Pancreas (tissue), 10 donors: ENCODE results near the gene OR6S1. TPM values are rescaled to one million over a fixed set of nuclear protein-coding genes. Genes with fewer than 3 reads are reported as not detected.

Experiments used
- ATAC-seq, 4 donors: fragments of 200-7000 bp; cut with Tn5 transposase; one replicate each; pipeline versions ENCODE4 v1.8.0 to v1.9.1; 2020; ENCODE audit warnings: mild to moderate bottlenecking in 4 of 4, moderate library complexity in 4 of 4
- DNase-seq, 6 donors: peaks; one replicate each; pipeline ENCODE4 v3.0.0-alpha.2; 2020
- FAIRE-seq: peaks from 2 replicates; lab custom pipeline; 2012; peaks lifted over from hg19 to GRCh38; lab: Jason Lieb, UNC
- H3K27ac ChIP-seq, 4 donors: fragments of 200-600 bp; sonication (generic); 1 replicate in 3 of 4; 2 replicates in 1 of 4; pipeline versions ENCODE4 v1.5.0 to v1.8.0; 2020
- H3K27me3 ChIP-seq, 4 donors: fragments of 200-600 bp; one replicate each; pipeline ENCODE4 v1.8.0; 2021
- H3K36me3 ChIP-seq, 3 donors: fragments of 200-600 bp; sonication (generic) in 1 of 3; one replicate each; pipeline versions ENCODE4 v1.5.0 to v1.8.0; 2020 to 2021
- H3K4me1 ChIP-seq, 3 donors: fragments of 200-600 bp; one replicate each; pipeline ENCODE4 v1.8.0; 2021
- H3K4me3 ChIP-seq, 4 donors: fragments of 200-600 bp; sonication (generic) in 2 of 4; one replicate each; pipeline versions ENCODE4 v1.5.0 to v1.8.0; 2020 to 2021
- H3K9me3 ChIP-seq, 4 donors: fragments of 200-600 bp; one replicate each; pipeline ENCODE4 v1.8.0; 2021
- WGBS, 2 donors: extraction: QIAGEN DNeasy Blood & Tissue Kit; methylation state at CpG; one replicate each; pipeline ENCODE4 v1.1.7; 2013; 5-methylcytosine and 5-hydroxymethylcytosine counted together
- intact Hi-C, 3 donors: fragments of 100-400 bp; cut with DNase I; formaldehyde crosslinking; loops; one replicate each; pipeline versions ENCODE4 v1.11.1 to v1.14.2; 2022
- polyA plus RNA-seq, 2 donors: library from polyadenylated mRNA; stranded (reverse); fragments of 200-250 nt; gene quantifications; one replicate each; pipeline ENCODE4 v1.2.3, GENCODE V29; 2013
- total RNA-seq, 6 donors: library from RNA; stranded (reverse); fragmentation: NEBNext Ultra II Directional in 4 of 6; extraction: Animal tissue kit (Norgen Biotek cat#: 25700) in 4 of 6; gene quantifications; one replicate each; pipeline versions ENCODE4 v1.2.1 to v1.2.4, GENCODE V29; 2021 to 2023
- TF ChIP-seq, protein P1 (sequence below), 4 donors: fragments of 200-600 bp; sonication (generic) in 3 of 4; IDR thresholded peaks; one replicate each; pipeline versions ENCODE4 v1.5.0 to v1.8.0; 2021; ENCODE audit warnings: antibody characterized with exemption in 4 of 4
- donor health status: healthy with polysubstance abuse.
- donor health status: DM: no; HTN: no; CAD: no; lungs with moderate emphysema.
- donor health status: DM: no; HTN: no; CAD: no.
- donor health status: control.
- donor health status: control.
- donor health status: Bipolar disorder and iron deficiency.
- donor health status: DM: yes; HTN: yes; CAD: no.
- donor health status: DM: no; HTN: no; CAD: no.
- donor health status: DM: no; HTN: no; CAD: no.
- donor health status: DM: yes; HTN: yes; CAD: no.

The OR6S1 gene
- total and polyA plus RNA-seq, 8 donors, result not detected

DNA sequence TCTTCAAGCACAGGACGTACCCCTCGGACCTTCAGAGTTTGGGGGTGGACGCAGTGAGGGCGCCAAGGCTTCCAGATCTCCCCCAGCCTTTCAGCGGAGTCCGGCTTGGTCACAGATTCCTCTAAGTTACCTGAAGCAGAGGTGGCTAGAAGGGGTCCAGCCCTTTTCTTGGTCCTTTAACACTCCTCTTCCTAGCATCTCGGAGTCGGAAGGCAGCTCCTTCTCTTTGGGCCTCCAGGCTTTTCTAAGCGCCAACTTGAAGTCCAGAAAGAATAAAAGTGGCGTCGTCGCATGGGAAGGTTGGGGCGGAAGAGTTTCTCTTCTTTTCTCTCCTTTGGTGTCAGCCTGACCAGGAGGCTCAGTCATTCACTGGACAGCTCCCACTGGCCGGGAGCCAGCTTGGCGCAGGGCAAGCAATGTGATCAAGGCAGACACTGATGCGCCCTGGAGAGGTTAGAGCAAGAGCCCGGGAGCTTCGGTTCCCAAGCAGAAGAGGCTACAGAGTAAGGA, 9.6 kb downstream of the OR6S1 start:
- TF ChIP-seq, protein P1, sequence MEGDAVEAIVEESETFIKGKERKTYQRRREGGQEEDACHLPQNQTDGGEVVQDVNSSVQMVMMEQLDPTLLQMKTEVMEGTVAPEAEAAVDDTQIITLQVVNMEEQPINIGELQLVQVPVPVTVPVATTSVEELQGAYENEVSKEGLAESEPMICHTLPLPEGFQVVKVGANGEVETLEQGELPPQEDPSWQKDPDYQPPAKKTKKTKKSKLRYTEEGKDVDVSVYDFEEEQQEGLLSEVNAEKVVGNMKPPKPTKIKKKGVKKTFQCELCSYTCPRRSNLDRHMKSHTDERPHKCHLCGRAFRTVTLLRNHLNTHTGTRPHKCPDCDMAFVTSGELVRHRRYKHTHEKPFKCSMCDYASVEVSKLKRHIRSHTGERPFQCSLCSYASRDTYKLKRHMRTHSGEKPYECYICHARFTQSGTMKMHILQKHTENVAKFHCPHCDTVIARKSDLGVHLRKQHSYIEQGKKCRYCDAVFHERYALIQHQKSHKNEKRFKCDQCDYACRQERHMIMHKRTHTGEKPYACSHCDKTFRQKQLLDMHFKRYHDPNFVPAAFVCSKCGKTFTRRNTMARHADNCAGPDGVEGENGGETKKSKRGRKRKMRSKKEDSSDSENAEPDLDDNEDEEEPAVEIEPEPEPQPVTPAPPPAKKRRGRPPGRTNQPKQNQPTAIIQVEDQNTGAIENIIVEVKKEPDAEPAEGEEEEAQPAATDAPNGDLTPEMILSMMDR (IDR thresholded peaks at IDR 0.05), result no peak
- peak; percentile 55 to 81 (median 73) for ATAC-seq
- WGBS, 2 donors, result 2% methylated on average over 18 of the region's 18 CpGs
- intact Hi-C loops, result no loop called here
- Histone ChIP-seq H3K9me3 (no peaks in the 10 kb centered on the region), H3K4me1 (peaks cover 5 to 13% (median 11%) of the 10 kb centered on the region in 3 donors), H3K4me3 (peak overlapping the region in 2 of 4 donors; percentile 12 to 34), H3K27ac (no peak overlapping the region), H3K36me3 (no peaks in the 10 kb centered on the region), H3K27me3 (no peaks in the 10 kb centered on the region)
- DNase-seq, result peak; percentile 42 to 88 (median 74)
- FAIRE-seq, result no peak

GRCh38 chr14:20631023-20631879, 10.2 kb downstream of the OR6S1 start:
- no peak for FAIRE-seq
- H3K27me3 ChIP-seq, result no peaks in the 10 kb centered on the region
- peaks cover 5 to 13% (median 11%) of the 10 kb centered on the region in 3 donors for H3K4me1 ChIP-seq
- no peaks in the 10 kb centered on the region for H3K9me3 ChIP-seq
- H3K4me3 ChIP-seq, result peak overlapping the region in 2 of 4 donors; percentile 12 to 34
- 3% methylated on average over 19 of the region's 19 CpGs for WGBS, 2 donors
- TF ChIP-seq, protein P1 (IDR thresholded peaks at IDR 0.05), result no peak
- intact Hi-C loops, result no loop called here
- peak; percentile 64 to 79 (median 73) for ATAC-seq
- H3K27ac ChIP-seq, result no peak overlapping the region
- DNase-seq, result peak in 3 of 6 donors; percentile 18 to 73 (median 69)
- no peaks in the 10 kb centered on the region for H3K36me3 ChIP-seq

DNA sequence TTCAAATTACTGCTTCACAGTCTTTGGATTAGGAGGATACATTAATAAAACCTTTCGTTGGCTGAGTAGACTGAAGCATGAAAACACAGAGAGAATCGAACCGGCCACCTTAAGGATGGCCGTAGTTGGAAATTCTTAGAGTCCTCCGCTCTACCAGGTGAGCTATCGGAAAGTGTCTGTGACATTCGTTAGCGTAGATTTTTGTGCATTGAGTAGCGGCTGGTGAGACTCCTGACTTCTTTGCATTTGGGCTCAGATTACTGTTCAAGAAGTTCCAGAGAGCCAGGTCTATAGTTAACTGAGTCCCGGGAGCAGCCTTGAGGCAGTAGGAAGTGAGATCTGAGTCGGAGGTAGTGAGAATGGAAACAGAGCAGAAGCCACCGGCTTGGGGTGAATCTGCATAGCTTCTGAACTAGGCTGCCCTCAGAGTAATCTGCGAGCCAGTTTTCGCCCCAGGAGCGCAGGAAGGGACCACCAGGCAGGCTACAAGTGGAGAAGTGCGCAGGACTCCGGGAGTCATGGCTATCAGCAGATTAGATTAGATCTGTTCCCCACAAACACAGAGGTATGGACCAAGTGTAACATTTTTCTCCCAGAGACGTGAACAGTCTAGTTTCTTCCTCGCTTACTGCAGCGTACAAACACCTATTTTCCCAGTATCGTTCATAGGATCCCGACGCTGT, 11.0 kb downstream of the OR6S1 start:
- peak; percentile 27 to 62 (median 44) for ATAC-seq

GRCh38 chr14:20628063-20628854, 13.2 kb downstream of the OR6S1 start:
- Histone ChIP-seq H3K4me1 (peaks cover 5 to 13% (median 9%) of the 10 kb centered on the region in 3 donors), H3K4me3 (no peak overlapping the region), H3K27me3 (no peaks in the 10 kb centered on the region), H3K36me3 (no peaks in the 10 kb centered on the region), H3K27ac (no peak overlapping the region), H3K9me3 (no peaks in the 10 kb centered on the region)
- intact Hi-C loops, result no loop called here
- 33 to 37% methylated on average over 10 of the region's 10 CpGs for WGBS, 2 donors
- DNase-seq, result no peak
- no peak for FAIRE-seq
- TF ChIP-seq, protein P1 (IDR thresholded peaks at IDR 0.05), result no peak
- ATAC-seq, result no peak

More for the DNA sequence above, 11.0 kb downstream of the OR6S1 start:
- peaks cover 5 to 13% (median 11%) of the 10 kb centered on the region in 3 donors for H3K4me1 ChIP-seq
- no peak overlapping the region for H3K27ac ChIP-seq
- DNase-seq (peak in 1 of 6 donors; percentile 36), FAIRE-seq (no peak)
- TF ChIP-seq, protein P1 (IDR thresholded peaks at IDR 0.05), result no peak
- intact Hi-C loops, result no loop called here
- H3K9me3 ChIP-seq, result no peaks in the 10 kb centered on the region
- H3K36me3 ChIP-seq, result no peaks in the 10 kb centered on the region
- H3K27me3 ChIP-seq, result no peaks in the 10 kb centered on the region
- WGBS, 2 donors, result 3% methylated on average over 23 of the region's 23 CpGs
- H3K4me3 ChIP-seq, result peak overlapping the region in 2 of 4 donors; percentile 12 to 32
